ENCODE results near the gene BTBD19. TPM values are rescaled to one million over a fixed set of nuclear protein-coding genes. Genes with fewer than 3 reads are reported as not detected.

Gene BTBD19
- total and polyA plus RNA-seq, 9 of the 15 experiments (the other 6 are each of a cell fraction or from before 2014, with no cell fraction given), result 0.22 to 2.0 (median 0.95) TPM

DNA sequence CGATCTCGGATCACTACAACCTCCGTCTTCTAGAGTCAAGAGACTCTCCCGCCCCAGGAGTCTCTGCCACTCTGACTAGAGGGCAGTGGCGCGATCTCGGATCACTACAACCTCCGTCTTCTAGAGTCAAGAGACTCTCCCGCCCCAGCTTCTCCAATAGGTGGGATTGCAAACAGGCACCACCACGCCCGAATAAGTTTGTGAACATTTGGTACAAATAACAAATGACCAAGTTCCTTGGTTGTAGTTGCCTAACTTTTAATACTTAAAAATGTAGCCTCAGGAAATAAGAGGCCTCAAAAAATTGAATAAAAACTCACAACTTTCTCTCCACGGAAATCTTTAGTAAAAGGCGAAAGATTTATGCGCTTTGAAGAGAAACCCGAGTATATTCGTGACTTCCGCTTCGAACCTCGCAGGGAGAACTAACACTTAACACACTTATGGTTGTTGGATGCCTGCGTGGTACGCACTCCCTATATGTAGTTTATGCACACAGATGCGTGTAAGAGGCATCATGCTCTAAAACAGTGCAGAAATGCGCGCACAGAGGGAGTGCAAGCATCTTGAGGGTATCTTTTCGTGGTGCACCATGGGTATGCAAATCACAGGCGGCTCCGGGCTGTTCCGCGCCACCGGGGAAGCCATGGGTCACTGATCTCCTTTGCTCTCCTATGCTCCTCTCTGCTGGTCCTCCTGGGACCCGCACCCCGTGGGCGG is 11.4 kb downstream of the BTBD19 start (continued):
- no peak for TF ChIP-seq STAT5B (CRISPR knock-in tag; IDR thresholded peaks at IDR 0.05)
- peak; percentile 15; the same call in 1 of the 2 replicates for TF ChIP-seq CC2D1A (IDR thresholded peaks at IDR 0.05)
- TF ChIP-seq, protein P1, sequence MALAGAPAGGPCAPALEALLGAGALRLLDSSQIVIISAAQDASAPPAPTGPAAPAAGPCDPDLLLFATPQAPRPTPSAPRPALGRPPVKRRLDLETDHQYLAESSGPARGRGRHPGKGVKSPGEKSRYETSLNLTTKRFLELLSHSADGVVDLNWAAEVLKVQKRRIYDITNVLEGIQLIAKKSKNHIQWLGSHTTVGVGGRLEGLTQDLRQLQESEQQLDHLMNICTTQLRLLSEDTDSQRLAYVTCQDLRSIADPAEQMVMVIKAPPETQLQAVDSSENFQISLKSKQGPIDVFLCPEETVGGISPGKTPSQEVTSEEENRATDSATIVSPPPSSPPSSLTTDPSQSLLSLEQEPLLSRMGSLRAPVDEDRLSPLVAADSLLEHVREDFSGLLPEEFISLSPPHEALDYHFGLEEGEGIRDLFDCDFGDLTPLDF (CRISPR knock-in tag; IDR thresholded peaks at IDR 0.05), result peak; percentile 93
- TF ChIP-seq, protein P2, sequence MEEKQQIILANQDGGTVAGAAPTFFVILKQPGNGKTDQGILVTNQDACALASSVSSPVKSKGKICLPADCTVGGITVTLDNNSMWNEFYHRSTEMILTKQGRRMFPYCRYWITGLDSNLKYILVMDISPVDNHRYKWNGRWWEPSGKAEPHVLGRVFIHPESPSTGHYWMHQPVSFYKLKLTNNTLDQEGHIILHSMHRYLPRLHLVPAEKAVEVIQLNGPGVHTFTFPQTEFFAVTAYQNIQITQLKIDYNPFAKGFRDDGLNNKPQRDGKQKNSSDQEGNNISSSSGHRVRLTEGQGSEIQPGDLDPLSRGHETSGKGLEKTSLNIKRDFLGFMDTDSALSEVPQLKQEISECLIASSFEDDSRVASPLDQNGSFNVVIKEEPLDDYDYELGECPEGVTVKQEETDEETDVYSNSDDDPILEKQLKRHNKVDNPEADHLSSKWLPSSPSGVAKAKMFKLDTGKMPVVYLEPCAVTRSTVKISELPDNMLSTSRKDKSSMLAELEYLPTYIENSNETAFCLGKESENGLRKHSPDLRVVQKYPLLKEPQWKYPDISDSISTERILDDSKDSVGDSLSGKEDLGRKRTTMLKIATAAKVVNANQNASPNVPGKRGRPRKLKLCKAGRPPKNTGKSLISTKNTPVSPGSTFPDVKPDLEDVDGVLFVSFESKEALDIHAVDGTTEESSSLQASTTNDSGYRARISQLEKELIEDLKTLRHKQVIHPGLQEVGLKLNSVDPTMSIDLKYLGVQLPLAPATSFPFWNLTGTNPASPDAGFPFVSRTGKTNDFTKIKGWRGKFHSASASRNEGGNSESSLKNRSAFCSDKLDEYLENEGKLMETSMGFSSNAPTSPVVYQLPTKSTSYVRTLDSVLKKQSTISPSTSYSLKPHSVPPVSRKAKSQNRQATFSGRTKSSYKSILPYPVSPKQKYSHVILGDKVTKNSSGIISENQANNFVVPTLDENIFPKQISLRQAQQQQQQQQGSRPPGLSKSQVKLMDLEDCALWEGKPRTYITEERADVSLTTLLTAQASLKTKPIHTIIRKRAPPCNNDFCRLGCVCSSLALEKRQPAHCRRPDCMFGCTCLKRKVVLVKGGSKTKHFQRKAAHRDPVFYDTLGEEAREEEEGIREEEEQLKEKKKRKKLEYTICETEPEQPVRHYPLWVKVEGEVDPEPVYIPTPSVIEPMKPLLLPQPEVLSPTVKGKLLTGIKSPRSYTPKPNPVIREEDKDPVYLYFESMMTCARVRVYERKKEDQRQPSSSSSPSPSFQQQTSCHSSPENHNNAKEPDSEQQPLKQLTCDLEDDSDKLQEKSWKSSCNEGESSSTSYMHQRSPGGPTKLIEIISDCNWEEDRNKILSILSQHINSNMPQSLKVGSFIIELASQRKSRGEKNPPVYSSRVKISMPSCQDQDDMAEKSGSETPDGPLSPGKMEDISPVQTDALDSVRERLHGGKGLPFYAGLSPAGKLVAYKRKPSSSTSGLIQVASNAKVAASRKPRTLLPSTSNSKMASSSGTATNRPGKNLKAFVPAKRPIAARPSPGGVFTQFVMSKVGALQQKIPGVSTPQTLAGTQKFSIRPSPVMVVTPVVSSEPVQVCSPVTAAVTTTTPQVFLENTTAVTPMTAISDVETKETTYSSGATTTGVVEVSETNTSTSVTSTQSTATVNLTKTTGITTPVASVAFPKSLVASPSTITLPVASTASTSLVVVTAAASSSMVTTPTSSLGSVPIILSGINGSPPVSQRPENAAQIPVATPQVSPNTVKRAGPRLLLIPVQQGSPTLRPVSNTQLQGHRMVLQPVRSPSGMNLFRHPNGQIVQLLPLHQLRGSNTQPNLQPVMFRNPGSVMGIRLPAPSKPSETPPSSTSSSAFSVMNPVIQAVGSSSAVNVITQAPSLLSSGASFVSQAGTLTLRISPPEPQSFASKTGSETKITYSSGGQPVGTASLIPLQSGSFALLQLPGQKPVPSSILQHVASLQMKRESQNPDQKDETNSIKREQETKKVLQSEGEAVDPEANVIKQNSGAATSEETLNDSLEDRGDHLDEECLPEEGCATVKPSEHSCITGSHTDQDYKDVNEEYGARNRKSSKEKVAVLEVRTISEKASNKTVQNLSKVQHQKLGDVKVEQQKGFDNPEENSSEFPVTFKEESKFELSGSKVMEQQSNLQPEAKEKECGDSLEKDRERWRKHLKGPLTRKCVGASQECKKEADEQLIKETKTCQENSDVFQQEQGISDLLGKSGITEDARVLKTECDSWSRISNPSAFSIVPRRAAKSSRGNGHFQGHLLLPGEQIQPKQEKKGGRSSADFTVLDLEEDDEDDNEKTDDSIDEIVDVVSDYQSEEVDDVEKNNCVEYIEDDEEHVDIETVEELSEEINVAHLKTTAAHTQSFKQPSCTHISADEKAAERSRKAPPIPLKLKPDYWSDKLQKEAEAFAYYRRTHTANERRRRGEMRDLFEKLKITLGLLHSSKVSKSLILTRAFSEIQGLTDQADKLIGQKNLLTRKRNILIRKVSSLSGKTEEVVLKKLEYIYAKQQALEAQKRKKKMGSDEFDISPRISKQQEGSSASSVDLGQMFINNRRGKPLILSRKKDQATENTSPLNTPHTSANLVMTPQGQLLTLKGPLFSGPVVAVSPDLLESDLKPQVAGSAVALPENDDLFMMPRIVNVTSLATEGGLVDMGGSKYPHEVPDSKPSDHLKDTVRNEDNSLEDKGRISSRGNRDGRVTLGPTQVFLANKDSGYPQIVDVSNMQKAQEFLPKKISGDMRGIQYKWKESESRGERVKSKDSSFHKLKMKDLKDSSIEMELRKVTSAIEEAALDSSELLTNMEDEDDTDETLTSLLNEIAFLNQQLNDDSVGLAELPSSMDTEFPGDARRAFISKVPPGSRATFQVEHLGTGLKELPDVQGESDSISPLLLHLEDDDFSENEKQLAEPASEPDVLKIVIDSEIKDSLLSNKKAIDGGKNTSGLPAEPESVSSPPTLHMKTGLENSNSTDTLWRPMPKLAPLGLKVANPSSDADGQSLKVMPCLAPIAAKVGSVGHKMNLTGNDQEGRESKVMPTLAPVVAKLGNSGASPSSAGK (IDR thresholded peaks at IDR 0.05), result no peak; the same call in 1 of the 2 replicates
- TF ChIP-seq, protein P3, sequence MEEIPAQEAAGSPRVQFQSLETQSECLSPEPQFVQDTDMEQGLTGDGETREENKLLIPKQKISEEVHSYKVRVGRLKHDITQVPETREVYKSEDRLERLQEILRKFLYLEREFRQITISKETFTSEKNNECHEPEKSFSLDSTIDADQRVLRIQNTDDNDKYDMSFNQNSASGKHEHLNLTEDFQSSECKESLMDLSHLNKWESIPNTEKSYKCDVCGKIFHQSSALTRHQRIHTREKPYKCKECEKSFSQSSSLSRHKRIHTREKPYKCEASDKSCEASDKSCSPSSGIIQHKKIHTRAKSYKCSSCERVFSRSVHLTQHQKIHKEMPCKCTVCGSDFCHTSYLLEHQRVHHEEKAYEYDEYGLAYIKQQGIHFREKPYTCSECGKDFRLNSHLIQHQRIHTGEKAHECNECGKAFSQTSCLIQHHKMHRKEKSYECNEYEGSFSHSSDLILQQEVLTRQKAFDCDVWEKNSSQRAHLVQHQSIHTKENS (CRISPR knock-in tag; IDR thresholded peaks at IDR 0.05), result peak; percentile 89; the same call in 1 of the 2 replicates
- TF ChIP-seq, protein P4, sequence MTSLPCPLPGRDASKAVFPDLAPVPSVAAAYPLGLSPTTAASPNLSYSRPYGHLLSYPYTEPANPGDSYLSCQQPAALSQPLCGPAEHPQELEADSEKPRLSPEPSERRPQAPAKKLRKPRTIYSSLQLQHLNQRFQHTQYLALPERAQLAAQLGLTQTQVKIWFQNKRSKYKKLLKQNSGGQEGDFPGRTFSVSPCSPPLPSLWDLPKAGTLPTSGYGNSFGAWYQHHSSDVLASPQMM (CRISPR knock-in tag; IDR thresholded peaks at IDR 0.05), result peak; percentile 85
- TF ChIP-seq ZNF239 (CRISPR knock-in tag; IDR thresholded peaks at IDR 0.05), result no peak
- TF ChIP-seq, protein P5, sequence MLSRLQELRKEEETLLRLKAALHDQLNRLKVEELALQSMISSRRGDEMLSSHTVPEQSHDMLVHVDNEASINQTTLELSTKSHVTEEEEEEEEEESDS (CRISPR knock-in tag; IDR thresholded peaks at IDR 0.05), result peak; percentile 97
- no peak; the same call in 1 of the 2 replicates for TF ChIP-seq PTRF (tag; IDR thresholded peaks at IDR 0.05)
- peak; percentile 57; the same call in 1 of the 2 replicates for TF ChIP-seq GATAD2A (IDR thresholded peaks at IDR 0.05)
- TF ChIP-seq EGR1 (conservative IDR thresholded peaks at IDR 0.05), result peak; percentile 27; the same call in 1 of the 2 replicates
- peak; percentile 75; the same call in 1 of the 2 replicates for TF ChIP-seq NFRKB (IDR thresholded peaks at IDR 0.05; ENCODE audit: low read depth)
- TF ChIP-seq FUS (optimal IDR thresholded peaks at IDR 0.05; ENCODE audit: low read depth, low read length), result no peak
- TF ChIP-seq ZKSCAN8 (CRISPR knock-in tag; IDR thresholded peaks at IDR 0.05), result peak; percentile 91; the same call in 1 of the 2 replicates

All from K562 (cell line).